IMR-90 (cell line): ENCODE results near the gene SERPINE2. TPM values are rescaled to one million over a fixed set of nuclear protein-coding genes. Genes with fewer than 3 reads are reported as not detected.

Source experiments
- ATAC-seq: fragments of 200-7000 bp; cut with Tn5 transposase; 2 replicates; pipeline ENCODE4 v1.9.1; 2020; ENCODE audit warnings: low read depth, mild to moderate bottlenecking, moderate library complexity
- BruUV-seq: library from RNA; stranded (reverse); fragments of 400-500 nt; replicated peaks from 2 replicates; lab custom pipeline; 2021; lab: Mats Ljungman, UMichigan
- CTCF ChIA-PET: fragments of 300-600 bp; formaldehyde crosslinking; extraction: SDS; loops from one replicate; lab custom pipeline; 2021; ENCODE audit warnings: antibody characterized with exemption; lab: Yijun Ruan, JAX
- POLR2A ChIA-PET: fragments of 300-600 bp; sonication (Branson Sonifier 250); formaldehyde crosslinking; loops from one replicate; lab custom pipeline; 2022; ENCODE audit warnings: antibody characterized with exemption; ENCODE audit not compliant: unreplicated experiment; lab: Charles Lee
- DNase-seq: peaks from one replicate; pipeline ENCODE4 v3.0.0; 2013
- H2AFZ ChIP-seq: replicated peaks from 2 replicates; pipeline ENCODE3; 2013; ENCODE audit warnings: low read length, mild to moderate bottlenecking; ENCODE audit not compliant: poor library complexity
- H2AK5ac ChIP-seq: 2 replicates; pipeline ENCODE4 v1.6.1; 2013; ENCODE audit warnings: low read depth, low read length, inconsistent platforms
- H2AK9ac ChIP-seq: replicated peaks from 2 replicates; pipeline ENCODE3; 2013; ENCODE audit warnings: mild to moderate bottlenecking, low read depth, low read length, moderate library complexity; ENCODE audit not compliant: poor library complexity
- H2BK120ac ChIP-seq: 2 replicates; pipeline ENCODE4 v1.6.1; 2013; ENCODE audit warnings: low read depth, low read length, inconsistent platforms
- H2BK15ac ChIP-seq: 3 replicates; pipeline ENCODE4 v1.6.1; 2013; ENCODE audit warnings: low read depth, low read length, inconsistent platforms
- H2BK20ac ChIP-seq: 2 replicates; pipeline ENCODE4 v1.6.1; 2013; ENCODE audit warnings: low read depth, mild to moderate bottlenecking, inconsistent platforms, low read length, moderate library complexity
- H2BK5ac ChIP-seq: 2 replicates; pipeline ENCODE4 v1.6.1; 2013; ENCODE audit warnings: mild to moderate bottlenecking, low read depth, low read length, inconsistent platforms; ENCODE audit not compliant: poor library complexity, severe bottlenecking
- H3K14ac ChIP-seq: replicated peaks from 2 replicates; pipeline ENCODE4 v1.6.1; 2013; ENCODE audit warnings: low read depth, low read length, inconsistent platforms
- H3K18ac ChIP-seq: 2 replicates; pipeline ENCODE4 v1.6.1; 2013; ENCODE audit warnings: low read depth, low read length, control low read depth
- H3K23ac ChIP-seq: 2 replicates; pipeline ENCODE4 v1.6.1; 2013; ENCODE audit warnings: low read depth, low read length, inconsistent platforms
- H3K27ac ChIP-seq: 2 replicates; pipeline ENCODE4 v1.5.1; 2013; ENCODE audit warnings: mild to moderate bottlenecking, control low read depth, low read length; ENCODE audit not compliant: insufficient read depth
- H3K27me3 ChIP-seq: 2 replicates; pipeline ENCODE4 v1.6.1; 2013; ENCODE audit warnings: low read length; ENCODE audit not compliant: control insufficient read depth, insufficient read depth
- H3K36me3 ChIP-seq: 2 replicates; pipeline ENCODE4 v1.6.1; 2013; ENCODE audit warnings: low read length, mixed read lengths; ENCODE audit not compliant: control insufficient read depth, insufficient read depth
- H3K4ac ChIP-seq: 2 replicates; pipeline ENCODE4 v1.6.1; 2013; ENCODE audit warnings: low read depth, low read length, inconsistent platforms
- H3K4me1 ChIP-seq: 2 replicates; pipeline ENCODE4 v1.6.1; 2013; ENCODE audit warnings: low read length, mixed read lengths; ENCODE audit not compliant: control insufficient read depth, insufficient read depth
- H3K4me2 ChIP-seq: 2 replicates; pipeline ENCODE4 v1.6.1; 2013; ENCODE audit warnings: low read depth, mild to moderate bottlenecking, control low read depth, low read length, moderate library complexity
- H3K4me3 ChIP-seq: 2 replicates; pipeline ENCODE4 v1.5.1; 2013; ENCODE audit warnings: low read depth, mild to moderate bottlenecking, control low read depth, low read length, moderate library complexity; ENCODE audit not compliant: insufficient read depth
- H3K56ac ChIP-seq: 2 replicates; pipeline ENCODE4 v1.6.1; 2013; ENCODE audit warnings: low read length, inconsistent platforms; ENCODE audit not compliant: insufficient read depth; ENCODE audit errors: extremely low read depth
- H3K79me1 ChIP-seq, 2 experiments: 2 replicates each; pipeline ENCODE4 v1.6.1; 2013; ENCODE audit warnings: low read length in 2 of 2, inconsistent platforms in 1 of 2, low read depth in 1 of 2
- H3K9ac ChIP-seq: 2 replicates; pipeline ENCODE4 v1.6.1; 2013; ENCODE audit warnings: low read depth, low read length, control low read depth
- H3K9me1 ChIP-seq: 2 replicates; pipeline ENCODE4 v1.6.1; 2013; ENCODE audit warnings: low read length, inconsistent platforms; ENCODE audit not compliant: insufficient read depth
- H3K9me3 ChIP-seq: 2 replicates; pipeline ENCODE4 v1.6.1; 2013; ENCODE audit warnings: low read length; ENCODE audit not compliant: control insufficient read depth, insufficient read depth
- H4K20me1 ChIP-seq: 2 replicates; pipeline ENCODE4 v1.6.1; 2013; ENCODE audit warnings: low read length, inconsistent platforms; ENCODE audit not compliant: insufficient read depth
- H4K5ac ChIP-seq: 2 replicates; pipeline ENCODE4 v1.6.1; 2013; ENCODE audit warnings: mild to moderate bottlenecking, low read depth, low read length, control low read depth
- H4K8ac ChIP-seq, 2 experiments: 2 replicates each; pipeline ENCODE4 v1.6.1; 2013; ENCODE audit warnings: low read depth in 2 of 2, low read length in 2 of 2, control low read depth in 1 of 2, inconsistent platforms in 1 of 2
- H4K91ac ChIP-seq: 2 replicates; pipeline ENCODE4 v1.6.1; 2013; ENCODE audit warnings: low read depth, low read length, inconsistent platforms; ENCODE audit not compliant: insufficient read depth
- BHLHE40 ChIP-seq: fragments of 150-350 bp; IDR thresholded peaks from 2 replicates; pipeline ENCODE4 v1.6.1; 2016; ENCODE audit warnings: mild to moderate bottlenecking, low read depth, low read length
- CEBPB ChIP-seq: IDR thresholded peaks from 2 replicates; pipeline ENCODE4 v1.6.1; 2012; ENCODE audit warnings: low read depth, low read length, improper control_type of control experiment
- CHD1 ChIP-seq: IDR thresholded peaks from 2 replicates; pipeline ENCODE4 v1.6.1; 2012; ENCODE audit warnings: low read depth, low read length, improper control_type of control experiment
- CTCF ChIP-seq: conservative IDR thresholded peaks from 2 replicates; pipeline ENCODE4 v1.5.1; 2012; ENCODE audit warnings: mild to moderate bottlenecking, low read depth, low read length, improper control_type of control experiment
- FOS ChIP-seq: fragments of 150-350 bp; IDR thresholded peaks from 2 replicates; pipeline ENCODE4 v1.6.1; 2016; ENCODE audit warnings: low read depth, low read length
- MAFK ChIP-seq: IDR thresholded peaks from 2 replicates; pipeline ENCODE4 v1.6.1; 2012; ENCODE audit warnings: low read depth, low read length, improper control_type of control experiment
- MAZ ChIP-seq: IDR thresholded peaks from 2 replicates; pipeline ENCODE4 v1.6.1; 2012; ENCODE audit warnings: low read depth, mild to moderate bottlenecking, low read length, improper control_type of control experiment, moderate library complexity, borderline replicate concordance
- MXI1 ChIP-seq: IDR thresholded peaks from 2 replicates; pipeline ENCODE4 v1.6.1; 2012; ENCODE audit warnings: low read depth, mild to moderate bottlenecking, low read length, moderate library complexity, borderline replicate concordance
- NFE2L2 ChIP-seq: fragments of 150-350 bp; IDR thresholded peaks from 2 replicates; pipeline ENCODE4 v1.6.1; 2016; ENCODE audit warnings: low read depth, mild to moderate bottlenecking, low read length
- POLR2A ChIP-seq: IDR thresholded peaks from 2 replicates; pipeline ENCODE4 v1.6.1; 2012; ENCODE audit warnings: mild to moderate bottlenecking, low read depth, low read length
- RAD21 ChIP-seq: IDR thresholded peaks from 2 replicates; pipeline ENCODE4 v1.6.1; 2012; ENCODE audit warnings: low read length, improper control_type of control experiment
- RCOR1 ChIP-seq: IDR thresholded peaks from 2 replicates; pipeline ENCODE4 v1.6.1; 2012; ENCODE audit warnings: mild to moderate bottlenecking, low read length, improper control_type of control experiment; ENCODE audit not compliant: insufficient replicate concordance
- RFX5 ChIP-seq: IDR thresholded peaks from 2 replicates; pipeline ENCODE4 v1.8.0; 2012; ENCODE audit warnings: low read depth, mild to moderate bottlenecking, low read length, moderate library complexity
- SMC3 ChIP-seq: fragments of 150-350 bp; IDR thresholded peaks from 2 replicates; pipeline ENCODE4 v1.6.1; 2016; ENCODE audit warnings: low read depth, mild to moderate bottlenecking, antibody characterized with exemption, low read length, moderate library complexity
- WGBS, 2 experiments: methylation state at CpG; one replicate each; pipeline versions ENCODE4 v1.1.5 to v1.1.7; 2013; ENCODE audit warnings: missing lambda C conversion rate in 2 of 2; ENCODE audit not compliant: insufficient read length in 1 of 2; ENCODE audit errors: extremely low coverage in 2 of 2; 5-methylcytosine and 5-hydroxymethylcytosine counted together
- dilution Hi-C: fragments of 300-500 bp; cut with HindIII; formaldehyde crosslinking; loops from one replicate; pipeline ENCODE4 v1.14.3; 2018; ENCODE audit warnings: low sequenced_read_pairs; ENCODE audit not compliant: unreplicated experiment
- in situ Hi-C: fragments of 300-500 bp; cut with MboI; formaldehyde crosslinking; loops from 3 replicates; pipeline ENCODE4 v1.14.3; 2019; ENCODE audit warnings: low sequenced_read_pairs, inconsistent platforms, mixed read lengths
- intact Hi-C: fragments of 100-400 bp; cut with micrococcal nuclease; formaldehyde crosslinking; loops from 2 replicates; pipeline ENCODE4 v1.10.0; 2022
- polyA plus RNA-seq, 3 experiments: library from polyadenylated mRNA; depleted of rRNA; stranded (reverse); fragments of >200 nt; gene quantifications; 2 replicates each; pipeline ENCODE4 v1.2.3, GENCODE V29; 2012; ENCODE audit warnings: low replicate concordance in 1 of 3
- total RNA-seq: library from RNA; depleted of rRNA; stranded (reverse); fragments of >200 nt; gene quantifications from 2 replicates; pipeline ENCODE4 v1.2.3, GENCODE V29; 2012
- TF ChIP-seq, protein P1 (sequence below): fragments of 150-350 bp; IDR thresholded peaks from 2 replicates; pipeline ENCODE4 v1.6.1; 2017; ENCODE audit warnings: mild to moderate bottlenecking, antibody characterized with exemption, low read length, low read depth

Gene SERPINE2
- total and polyA plus RNA-seq, 2 of the 4 experiments (the other 2 are of a cell fraction), result 24.0 to 62.7 TPM

- no peak overlapping the region for H2AK9ac ChIP-seq
- H3K9ac ChIP-seq, result no peak overlapping the region
- H3K36me3 ChIP-seq, result peaks cover 18% of the 10 kb centered on the region
- no peak overlapping the region for H2BK15ac ChIP-seq
- no peak overlapping the region for H2BK120ac ChIP-seq
- H3K4ac ChIP-seq, result no peak overlapping the region
- H4K5ac ChIP-seq, result no peak overlapping the region
- no peak overlapping the region for H3K4me3 ChIP-seq
- in situ Hi-C loops, result no loop called here
- H3K27me3 ChIP-seq, result no peaks in the 10 kb centered on the region
- BruUV-seq, result no TSS peak
- H3K18ac ChIP-seq, result no peak overlapping the region
- no CpG with 5 or more reads among the region's 11 CpGs for WGBS, 2 experiments
- no peaks in the 10 kb centered on the region for H3K9me3 ChIP-seq
- H3K56ac ChIP-seq, result no peak overlapping the region
- no peak overlapping the region for H2BK5ac ChIP-seq
- ATAC-seq (no peak), DNase-seq (no peak)
- H4K91ac ChIP-seq, result no peak overlapping the region
- TF ChIP-seq MAFK, result no peak
- TF ChIP-seq MAZ, result no peak
- TF ChIP-seq CTCF, result no peak
- TF ChIP-seq BHLHE40, result no peak
- TF ChIP-seq RCOR1, result no peak
- TF ChIP-seq FOS, result no peak
- TF ChIP-seq RAD21, result no peak
- TF ChIP-seq, protein P1, sequence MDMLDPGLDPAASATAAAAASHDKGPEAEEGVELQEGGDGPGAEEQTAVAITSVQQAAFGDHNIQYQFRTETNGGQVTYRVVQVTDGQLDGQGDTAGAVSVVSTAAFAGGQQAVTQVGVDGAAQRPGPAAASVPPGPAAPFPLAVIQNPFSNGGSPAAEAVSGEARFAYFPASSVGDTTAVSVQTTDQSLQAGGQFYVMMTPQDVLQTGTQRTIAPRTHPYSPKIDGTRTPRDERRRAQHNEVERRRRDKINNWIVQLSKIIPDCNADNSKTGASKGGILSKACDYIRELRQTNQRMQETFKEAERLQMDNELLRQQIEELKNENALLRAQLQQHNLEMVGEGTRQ, result no peak
- TF ChIP-seq MXI1, result no peak
- no peak for TF ChIP-seq CHD1
- no peak for TF ChIP-seq POLR2A
- no peak for TF ChIP-seq CEBPB
- no peak for TF ChIP-seq RFX5
- TF ChIP-seq NFE2L2, result no peak
- TF ChIP-seq SMC3, result no peak
- H4K20me1 ChIP-seq, result no peaks in the 10 kb centered on the region
- H3K14ac ChIP-seq, result no peak overlapping the region
- no peak overlapping the region for H2BK20ac ChIP-seq
- dilution Hi-C loops, result no loop called here
- no peak overlapping the region for H4K8ac ChIP-seq
- CTCF ChIA-PET, result no interaction called here
- no peak overlapping the region for H2AK5ac ChIP-seq
- intact Hi-C loops, result no loop called here
- no peak overlapping the region; the same call in 1 of the 2 replicates for H3K23ac ChIP-seq
- H3K4me2 ChIP-seq, result no peak overlapping the region
- H3K4me1 ChIP-seq, result peaks cover 5% of the 10 kb centered on the region
- POLR2A ChIA-PET, result no interaction called here
- peaks cover 0 to 4% of the 10 kb centered on the region in 2 experiments; a peak in 1 of 4 replicates for H3K79me1 ChIP-seq
- H3K9me1 ChIP-seq, result peaks cover 11% of the 10 kb centered on the region; the same call in 1 of the 2 replicates
- no peak overlapping the region for H3K27ac ChIP-seq
- no peak overlapping the region for H2AFZ ChIP-seq
Measured at GRCh38 chr2:223999862-224000261, 39.2 kb downstream of the SERPINE2 start.
